Measurements from ENCODE around the gene RFT1. TPM values are rescaled to one million over a fixed set of nuclear protein-coding genes. Genes with fewer than 3 reads are reported as not detected.

Gene RFT1
- total RNA-seq, 4 donors from 2014 or later: 4.9 to 18.2 (median 12.8) TPM

DNA sequence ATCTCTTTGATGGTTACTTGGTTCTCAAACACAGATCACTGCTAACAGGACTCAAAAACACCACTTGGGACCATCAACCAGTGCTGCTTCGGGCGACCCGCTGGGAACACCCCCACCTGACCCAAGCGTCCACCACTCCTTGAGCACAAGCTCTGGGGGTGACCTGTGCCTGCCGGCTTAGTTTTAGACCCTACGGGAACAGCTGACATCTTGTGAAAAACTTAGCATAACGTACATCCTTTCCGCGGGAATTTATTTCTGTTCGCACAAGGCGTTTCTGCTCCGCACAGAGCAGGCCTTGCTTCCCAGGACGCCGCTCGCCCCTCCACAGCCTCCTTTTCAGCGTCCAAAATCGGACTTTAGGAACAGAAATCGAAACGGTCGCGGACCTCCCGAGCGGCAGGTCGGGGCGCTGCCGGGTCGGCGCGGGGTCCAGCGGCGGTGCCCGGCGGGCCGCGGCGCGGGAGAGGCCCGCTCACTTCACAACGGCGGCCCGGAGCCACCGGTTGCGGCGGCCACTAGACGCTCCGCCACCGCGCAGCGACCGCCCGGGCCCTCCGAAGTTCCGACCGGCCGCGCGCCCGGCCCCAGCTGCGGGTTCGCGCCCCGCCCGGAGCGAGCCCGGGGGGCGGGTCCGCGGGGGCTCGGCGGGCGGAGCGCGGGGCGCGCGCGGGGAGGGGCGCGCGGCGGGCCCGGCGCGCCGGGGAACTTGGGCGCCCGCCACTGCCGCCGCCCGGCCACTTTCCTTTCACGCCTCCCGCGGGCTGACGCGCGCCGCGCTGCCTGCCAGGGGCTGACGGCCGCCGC is 85.3 kb downstream of the RFT1 start:
- intact Hi-C loops (cut with DNase I): no loop called here
- Histone ChIP-seq H3K4me1 (peaks cover 0 to 31% (median 6%) of the 10 kb centered on the region in 3 donors), H3K36me3 (no peaks in the 10 kb centered on the region), H3K27me3 (no peaks in the 10 kb centered on the region), H3K9me3 (no peaks in the 10 kb centered on the region), H3K4me3 (peak overlapping the region; percentile 61 to 95 (median 81)), H3K27ac (peak overlapping the region; percentile 88 to 97 (median 94))
- TF ChIP-seq, protein P1, sequence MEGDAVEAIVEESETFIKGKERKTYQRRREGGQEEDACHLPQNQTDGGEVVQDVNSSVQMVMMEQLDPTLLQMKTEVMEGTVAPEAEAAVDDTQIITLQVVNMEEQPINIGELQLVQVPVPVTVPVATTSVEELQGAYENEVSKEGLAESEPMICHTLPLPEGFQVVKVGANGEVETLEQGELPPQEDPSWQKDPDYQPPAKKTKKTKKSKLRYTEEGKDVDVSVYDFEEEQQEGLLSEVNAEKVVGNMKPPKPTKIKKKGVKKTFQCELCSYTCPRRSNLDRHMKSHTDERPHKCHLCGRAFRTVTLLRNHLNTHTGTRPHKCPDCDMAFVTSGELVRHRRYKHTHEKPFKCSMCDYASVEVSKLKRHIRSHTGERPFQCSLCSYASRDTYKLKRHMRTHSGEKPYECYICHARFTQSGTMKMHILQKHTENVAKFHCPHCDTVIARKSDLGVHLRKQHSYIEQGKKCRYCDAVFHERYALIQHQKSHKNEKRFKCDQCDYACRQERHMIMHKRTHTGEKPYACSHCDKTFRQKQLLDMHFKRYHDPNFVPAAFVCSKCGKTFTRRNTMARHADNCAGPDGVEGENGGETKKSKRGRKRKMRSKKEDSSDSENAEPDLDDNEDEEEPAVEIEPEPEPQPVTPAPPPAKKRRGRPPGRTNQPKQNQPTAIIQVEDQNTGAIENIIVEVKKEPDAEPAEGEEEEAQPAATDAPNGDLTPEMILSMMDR (IDR thresholded peaks at IDR 0.05): no peak
- peak in 2 of 4 donors; percentile 50 to 57 for TF ChIP-seq POLR2A (IDR thresholded peaks at IDR 0.05)
- WGBS, 2 donors: 0 to 5% methylated on average over 3 to 5 of the region's 101 CpGs
- DNase-seq: no peak

DNA sequence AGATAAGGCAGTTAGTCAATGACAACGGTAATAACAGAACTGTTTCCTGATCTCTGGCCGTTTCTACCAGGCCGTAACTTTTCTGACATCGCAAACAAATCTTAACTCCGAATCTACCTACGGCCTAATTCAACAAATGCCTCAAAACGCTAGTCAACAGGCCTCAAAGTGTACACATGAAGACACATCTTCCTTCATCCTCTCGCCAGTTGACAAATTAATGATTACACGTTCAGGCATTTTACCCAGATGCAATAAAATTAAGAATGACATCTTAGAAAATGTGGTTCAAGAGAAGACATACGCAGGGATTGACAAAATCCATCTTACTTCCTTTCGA is 85.9 kb downstream of the RFT1 start:
- intact Hi-C loops (cut with DNase I): no loop called here
- WGBS, 2 donors: 33 to 45% methylated on average over 11 of the region's 11 CpGs
- no peaks in the 10 kb centered on the region for H3K9me3 ChIP-seq
- H3K27ac ChIP-seq: peak overlapping the region; percentile 88 to 97 (median 94)
- no peaks in the 10 kb centered on the region for H3K36me3 ChIP-seq
- no peak for DNase-seq
- H3K27me3 ChIP-seq: no peaks in the 10 kb centered on the region
- TF ChIP-seq POLR2A (IDR thresholded peaks at IDR 0.05): no peak
- TF ChIP-seq, protein P1 (IDR thresholded peaks at IDR 0.05): no peak
- peaks cover 0 to 31% (median 6%) of the 10 kb centered on the region in 3 donors for H3K4me1 ChIP-seq
- peak overlapping the region; percentile 61 to 95 (median 81) for H3K4me3 ChIP-seq

DNA sequence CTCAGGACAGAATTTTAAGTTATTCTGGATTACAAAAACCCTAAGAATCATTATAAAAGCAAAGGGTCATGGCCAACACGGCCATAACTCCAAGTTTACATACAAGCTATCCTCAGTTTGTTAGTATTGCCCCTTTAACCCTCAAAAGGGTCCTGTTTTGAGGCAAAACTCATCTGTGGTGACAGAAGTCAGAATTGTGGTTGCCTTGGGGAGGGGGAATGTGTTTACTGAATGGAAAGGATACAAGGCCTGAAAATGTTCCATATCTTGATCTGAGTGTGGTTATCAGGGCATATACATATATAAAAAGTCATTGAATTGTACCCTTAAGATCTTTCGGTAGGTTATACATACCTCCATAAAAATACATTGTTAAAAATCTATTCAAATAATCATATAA is 86.5 kb downstream of the RFT1 start:
- TF ChIP-seq POLR2A (IDR thresholded peaks at IDR 0.05): no peak
- TF ChIP-seq, protein P1 (IDR thresholded peaks at IDR 0.05): no peak
- Histone ChIP-seq H3K36me3 (no peaks in the 10 kb centered on the region), H3K4me3 (peak overlapping the region in 1 of 4 donors; percentile 91), H3K9me3 (no peaks in the 10 kb centered on the region), H3K4me1 (peaks cover 0 to 31% (median 6%) of the 10 kb centered on the region in 3 donors), H3K27me3 (no peaks in the 10 kb centered on the region), H3K27ac (peak overlapping the region in 2 of 4 donors; percentile 96 to 97)
- no peak for DNase-seq
- intact Hi-C loops (cut with DNase I): no loop called here
- WGBS, 2 donors: 78 to 89% methylated on average over 2 of the region's 2 CpGs

DNA sequence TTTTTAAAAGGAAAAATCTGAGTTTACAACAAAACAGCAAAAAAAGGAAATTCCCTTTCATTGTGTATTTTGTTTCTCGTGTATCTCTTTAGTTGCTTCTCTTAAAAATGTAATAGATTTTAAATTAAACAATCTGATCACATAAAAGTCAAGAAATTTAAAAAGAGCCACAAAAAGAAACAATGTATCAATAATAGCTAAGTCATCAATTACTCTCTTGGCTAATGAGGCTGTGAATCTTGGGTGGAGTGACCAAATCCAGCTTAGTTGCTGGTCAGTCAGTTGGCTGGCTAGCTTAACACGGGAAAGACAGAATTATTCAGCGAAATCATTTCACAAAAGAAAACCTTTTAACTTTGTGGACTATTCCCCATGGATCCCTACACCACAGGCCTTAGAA is 87.6 kb downstream of the RFT1 start:
- Histone ChIP-seq H3K4me1 (peaks cover 0 to 31% (median 6%) of the 10 kb centered on the region in 3 donors), H3K9me3 (no peaks in the 10 kb centered on the region), H3K27ac (no peak overlapping the region), H3K4me3 (no peak overlapping the region), H3K27me3 (no peaks in the 10 kb centered on the region), H3K36me3 (no peaks in the 10 kb centered on the region)
- 82 to 89% methylated on average over 3 of the region's 3 CpGs for WGBS, 2 donors
- TF ChIP-seq, protein P1 (IDR thresholded peaks at IDR 0.05): no peak
- no peak for TF ChIP-seq POLR2A (IDR thresholded peaks at IDR 0.05)
- intact Hi-C loops (cut with DNase I): no loop called here
- no peak for DNase-seq

DNA sequence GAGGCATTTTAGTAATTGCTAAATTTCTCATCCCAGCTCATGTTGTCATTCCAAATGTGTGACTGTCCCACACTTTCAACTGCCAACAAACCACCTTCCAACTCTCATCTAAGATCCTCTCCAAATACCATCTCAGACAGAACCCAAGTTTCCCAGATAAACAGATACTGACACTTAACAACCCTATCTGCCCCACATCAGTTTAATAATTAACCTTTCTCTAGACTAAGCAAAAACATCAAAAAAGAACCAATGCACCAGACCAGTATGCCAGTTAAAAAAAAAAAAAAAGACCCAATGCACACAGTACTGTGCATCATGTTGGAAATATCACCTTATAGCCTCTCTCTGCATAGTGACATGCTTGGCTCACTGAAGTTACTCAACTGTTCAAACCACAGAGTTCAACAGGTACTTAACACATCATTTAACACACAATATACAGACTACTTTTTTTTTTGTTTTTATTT is 89.8 kb downstream of the RFT1 start:
- no peaks in the 10 kb centered on the region for H3K27me3 ChIP-seq
- H3K27ac ChIP-seq: no peak overlapping the region
- DNase-seq: no peak
- no peak for TF ChIP-seq POLR2A (IDR thresholded peaks at IDR 0.05)
- TF ChIP-seq, protein P1 (IDR thresholded peaks at IDR 0.05): no peak
- H3K36me3 ChIP-seq: no peaks in the 10 kb centered on the region
- H3K9me3 ChIP-seq: no peaks in the 10 kb centered on the region
- H3K4me1 ChIP-seq: peaks cover 0 to 29% (median 0%) of the 10 kb centered on the region in 3 donors
- H3K4me3 ChIP-seq: no peak overlapping the region
- intact Hi-C loops (cut with DNase I): no loop called here

Data from esophagus squamous epithelium (tissue), 5 donors.